GM23338 (cell line): ENCODE data around the gene HMGN3. TPM values are rescaled to one million over a fixed set of nuclear protein-coding genes. Genes with fewer than 3 reads are reported as not detected.

Experiments used
- ATAC-seq: fragments of 200-7000 bp; cut with Tn5 transposase; 3 replicates; pipeline ENCODE4 v1.9.1; 2020
- DNase-seq: peaks from one replicate; pipeline ENCODE4 v3.0.0-alpha.2; 2015; ENCODE audit warnings: low spot score
- H2AFZ ChIP-seq: fragments of 200-600 bp; sonication (generic); 2 replicates; pipeline ENCODE4 v1.8.0; 2016; ENCODE audit warnings: antibody characterized with exemption, mild to moderate bottlenecking, moderate library complexity
- H3F3A ChIP-seq: fragments of 200-600 bp; sonication (generic); replicated peaks from 2 replicates; pipeline ENCODE4 v1.8.0; 2017; ENCODE audit warnings: antibody characterized with exemption, mixed run types, low read depth
- H3K27ac ChIP-seq: fragments of 200-600 bp; sonication (generic); 2 replicates; pipeline ENCODE4 v1.6.1; 2016; ENCODE audit warnings: low read depth
- H3K27me3 ChIP-seq: fragments of 200-600 bp; sonication (generic); 2 replicates; pipeline ENCODE4 v1.8.0; 2016; ENCODE audit warnings: mild to moderate bottlenecking, mixed run types, moderate library complexity; ENCODE audit not compliant: insufficient read depth
- H3K36me3 ChIP-seq: fragments of 200-600 bp; sonication (generic); 2 replicates; pipeline ENCODE4 v1.8.0; 2016; ENCODE audit warnings: mild to moderate bottlenecking; ENCODE audit not compliant: insufficient read depth
- H3K4me1 ChIP-seq: fragments of 200-600 bp; sonication (generic); 2 replicates; pipeline ENCODE4 v1.8.0; 2016; ENCODE audit warnings: mild to moderate bottlenecking, moderate library complexity; ENCODE audit not compliant: insufficient read depth
- H3K4me2 ChIP-seq: fragments of 200-600 bp; sonication (generic); 2 replicates; pipeline ENCODE4 v1.7.1; 2017; ENCODE audit warnings: mixed run types
- H3K4me3 ChIP-seq: fragments of 200-600 bp; sonication (generic); 2 replicates; pipeline ENCODE4 v1.6.1; 2016; ENCODE audit warnings: mixed run types
- H3K79me2 ChIP-seq: fragments of 200-600 bp; sonication (generic); replicated peaks from 2 replicates; pipeline ENCODE4 v1.8.0; 2017; ENCODE audit warnings: mild to moderate bottlenecking; ENCODE audit not compliant: insufficient read depth
- H3K9me2 ChIP-seq: fragments of 200-600 bp; sonication (generic); 2 replicates; pipeline ENCODE4 v1.8.0; 2017; ENCODE audit not compliant: insufficient read depth
- H4K20me1 ChIP-seq: fragments of 200-600 bp; sonication (generic); replicated peaks from 2 replicates; pipeline ENCODE4 v1.8.0; 2017; ENCODE audit warnings: mild to moderate bottlenecking; ENCODE audit not compliant: insufficient read depth
- H3K27ac Mint-ChIP-seq: 2 replicates; pipeline ENCODE4 v1.8.0; 2020; ENCODE audit warnings: inconsistent platforms, mild to moderate bottlenecking, moderate library complexity, mixed read lengths
- H3K27me3 Mint-ChIP-seq: 3 replicates; pipeline ENCODE4 v1.8.0; 2022; ENCODE audit warnings: low read depth, mild to moderate bottlenecking, moderate library complexity, mixed read lengths, inconsistent platforms; ENCODE audit not compliant: insufficient read depth, poor library complexity
- H3K36me3 Mint-ChIP-seq: 3 replicates; pipeline ENCODE4 v1.8.0; 2021; ENCODE audit warnings: low read depth, mild to moderate bottlenecking, inconsistent platforms, moderate library complexity, mixed read lengths
- H3K4me1 Mint-ChIP-seq: 3 replicates; pipeline ENCODE4 v1.8.0; 2020; ENCODE audit warnings: mild to moderate bottlenecking, inconsistent platforms, mixed read lengths
- H3K4me3 Mint-ChIP-seq: 3 replicates; pipeline ENCODE4 v1.8.0; 2021; ENCODE audit warnings: moderate library complexity, mild to moderate bottlenecking, inconsistent platforms, mixed read lengths
- H3K9me3 Mint-ChIP-seq: 3 replicates; pipeline ENCODE4 v1.8.0; 2020; ENCODE audit warnings: moderate library complexity, mild to moderate bottlenecking, inconsistent platforms, mixed read lengths
- JUNB ChIP-seq: IDR thresholded peaks from one replicate; pipeline ENCODE4 v1.6.1; 2016; ENCODE audit warnings: antibody characterized with exemption; ENCODE audit not compliant: unreplicated experiment
- STAT1 ChIP-seq: IDR thresholded peaks from one replicate; pipeline ENCODE4 v1.6.1; 2016; ENCODE audit warnings: antibody characterized with exemption; ENCODE audit not compliant: unreplicated experiment
- ZNF331 ChIP-seq: fragments of 250-450 bp; sonication (Bioruptor Pico); IDR thresholded peaks from 2 replicates; pipeline ENCODE4 v1.5.0; 2020; ENCODE audit warnings: low read depth, mild to moderate bottlenecking, moderate library complexity
- polyA plus RNA-seq: library from polyadenylated mRNA; unstranded; fragments of >200 nt; fragmentation: Nextera tagmentation; extraction: Ambion mirVana; gene quantifications from 2 replicates; pipeline ENCODE4 v1.2.1, GENCODE V29; 2016
- total RNA-seq: library from RNA; depleted of rRNA; stranded (reverse); fragments of >200 nt; shearing (Covaris generic); gene quantifications from 2 replicates; pipeline ENCODE4 v1.2.3, GENCODE V29; 2014
- TF ChIP-seq, protein P1 (sequence below): fragments of 250-450 bp; sonication (Bioruptor Pico); IDR thresholded peaks from 2 replicates; pipeline ENCODE4 v1.5.0; 2020; ENCODE audit warnings: mild to moderate bottlenecking, moderate library complexity
- TF ChIP-seq, protein P2 (sequence below): IDR thresholded peaks from one replicate; pipeline ENCODE4 v1.6.1; 2018; ENCODE audit warnings: antibody characterized with exemption; ENCODE audit not compliant: unreplicated experiment

The HMGN3 gene
- total and polyA plus RNA-seq, 2 experiments from 2014 or later = 166 to 956 TPM

DNA sequence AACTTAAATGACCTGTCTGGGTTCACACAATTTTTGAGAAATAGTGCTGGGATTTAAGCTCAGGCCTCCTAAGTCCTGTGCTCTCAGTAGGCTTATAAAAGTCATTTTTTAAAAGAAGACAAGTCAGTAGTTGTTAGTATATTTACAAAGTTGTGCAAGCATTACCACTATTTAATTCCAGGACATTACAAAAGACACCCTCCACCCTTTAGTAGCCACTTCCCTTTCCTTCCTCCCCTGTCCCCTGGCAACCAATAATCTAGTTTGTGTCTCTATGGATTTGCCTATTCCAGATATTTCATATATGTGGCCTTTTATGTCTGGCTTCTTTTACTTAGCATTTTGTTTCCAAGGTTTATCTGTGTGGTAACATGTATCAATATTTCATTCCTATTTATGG is 37.6 kb downstream of the HMGN3 start:
- Histone ChIP-seq H4K20me1 (no peaks in the 10 kb centered on the region; the same call in 1 of the 2 replicates), H3K27ac (no peak overlapping the region), H3K36me3 (peaks cover 1% of the 10 kb centered on the region; the same call in 1 of the 2 replicates), H3K4me1 (no peaks in the 10 kb centered on the region), H3K9me2 (peaks cover 4% of the 10 kb centered on the region; the same call in 1 of the 2 replicates), H2AFZ (no peak overlapping the region), H3K4me2 (no peak overlapping the region), H3F3A (no peaks in the 10 kb centered on the region), H3K79me2 (no peaks in the 10 kb centered on the region), H3K27me3 (no peaks in the 10 kb centered on the region), H3K4me3 (no peak overlapping the region)
- Mint-ChIP-seq H3K9me3 (peaks cover 9% of the 10 kb centered on the region), H3K27ac (peak overlapping the region; percentile 22; the same call in 1 of the 2 replicates), H3K36me3 (peaks cover 20% of the 10 kb centered on the region), H3K4me3 (no peak overlapping the region), H3K4me1 (no peaks in the 10 kb centered on the region; the same call in 2 of the 3 replicates), H3K27me3 (peaks cover 6% of the 10 kb centered on the region)
- no peak for TF ChIP-seq ZNF331 (CRISPR knock-in tag)
- TF ChIP-seq, protein P1, sequence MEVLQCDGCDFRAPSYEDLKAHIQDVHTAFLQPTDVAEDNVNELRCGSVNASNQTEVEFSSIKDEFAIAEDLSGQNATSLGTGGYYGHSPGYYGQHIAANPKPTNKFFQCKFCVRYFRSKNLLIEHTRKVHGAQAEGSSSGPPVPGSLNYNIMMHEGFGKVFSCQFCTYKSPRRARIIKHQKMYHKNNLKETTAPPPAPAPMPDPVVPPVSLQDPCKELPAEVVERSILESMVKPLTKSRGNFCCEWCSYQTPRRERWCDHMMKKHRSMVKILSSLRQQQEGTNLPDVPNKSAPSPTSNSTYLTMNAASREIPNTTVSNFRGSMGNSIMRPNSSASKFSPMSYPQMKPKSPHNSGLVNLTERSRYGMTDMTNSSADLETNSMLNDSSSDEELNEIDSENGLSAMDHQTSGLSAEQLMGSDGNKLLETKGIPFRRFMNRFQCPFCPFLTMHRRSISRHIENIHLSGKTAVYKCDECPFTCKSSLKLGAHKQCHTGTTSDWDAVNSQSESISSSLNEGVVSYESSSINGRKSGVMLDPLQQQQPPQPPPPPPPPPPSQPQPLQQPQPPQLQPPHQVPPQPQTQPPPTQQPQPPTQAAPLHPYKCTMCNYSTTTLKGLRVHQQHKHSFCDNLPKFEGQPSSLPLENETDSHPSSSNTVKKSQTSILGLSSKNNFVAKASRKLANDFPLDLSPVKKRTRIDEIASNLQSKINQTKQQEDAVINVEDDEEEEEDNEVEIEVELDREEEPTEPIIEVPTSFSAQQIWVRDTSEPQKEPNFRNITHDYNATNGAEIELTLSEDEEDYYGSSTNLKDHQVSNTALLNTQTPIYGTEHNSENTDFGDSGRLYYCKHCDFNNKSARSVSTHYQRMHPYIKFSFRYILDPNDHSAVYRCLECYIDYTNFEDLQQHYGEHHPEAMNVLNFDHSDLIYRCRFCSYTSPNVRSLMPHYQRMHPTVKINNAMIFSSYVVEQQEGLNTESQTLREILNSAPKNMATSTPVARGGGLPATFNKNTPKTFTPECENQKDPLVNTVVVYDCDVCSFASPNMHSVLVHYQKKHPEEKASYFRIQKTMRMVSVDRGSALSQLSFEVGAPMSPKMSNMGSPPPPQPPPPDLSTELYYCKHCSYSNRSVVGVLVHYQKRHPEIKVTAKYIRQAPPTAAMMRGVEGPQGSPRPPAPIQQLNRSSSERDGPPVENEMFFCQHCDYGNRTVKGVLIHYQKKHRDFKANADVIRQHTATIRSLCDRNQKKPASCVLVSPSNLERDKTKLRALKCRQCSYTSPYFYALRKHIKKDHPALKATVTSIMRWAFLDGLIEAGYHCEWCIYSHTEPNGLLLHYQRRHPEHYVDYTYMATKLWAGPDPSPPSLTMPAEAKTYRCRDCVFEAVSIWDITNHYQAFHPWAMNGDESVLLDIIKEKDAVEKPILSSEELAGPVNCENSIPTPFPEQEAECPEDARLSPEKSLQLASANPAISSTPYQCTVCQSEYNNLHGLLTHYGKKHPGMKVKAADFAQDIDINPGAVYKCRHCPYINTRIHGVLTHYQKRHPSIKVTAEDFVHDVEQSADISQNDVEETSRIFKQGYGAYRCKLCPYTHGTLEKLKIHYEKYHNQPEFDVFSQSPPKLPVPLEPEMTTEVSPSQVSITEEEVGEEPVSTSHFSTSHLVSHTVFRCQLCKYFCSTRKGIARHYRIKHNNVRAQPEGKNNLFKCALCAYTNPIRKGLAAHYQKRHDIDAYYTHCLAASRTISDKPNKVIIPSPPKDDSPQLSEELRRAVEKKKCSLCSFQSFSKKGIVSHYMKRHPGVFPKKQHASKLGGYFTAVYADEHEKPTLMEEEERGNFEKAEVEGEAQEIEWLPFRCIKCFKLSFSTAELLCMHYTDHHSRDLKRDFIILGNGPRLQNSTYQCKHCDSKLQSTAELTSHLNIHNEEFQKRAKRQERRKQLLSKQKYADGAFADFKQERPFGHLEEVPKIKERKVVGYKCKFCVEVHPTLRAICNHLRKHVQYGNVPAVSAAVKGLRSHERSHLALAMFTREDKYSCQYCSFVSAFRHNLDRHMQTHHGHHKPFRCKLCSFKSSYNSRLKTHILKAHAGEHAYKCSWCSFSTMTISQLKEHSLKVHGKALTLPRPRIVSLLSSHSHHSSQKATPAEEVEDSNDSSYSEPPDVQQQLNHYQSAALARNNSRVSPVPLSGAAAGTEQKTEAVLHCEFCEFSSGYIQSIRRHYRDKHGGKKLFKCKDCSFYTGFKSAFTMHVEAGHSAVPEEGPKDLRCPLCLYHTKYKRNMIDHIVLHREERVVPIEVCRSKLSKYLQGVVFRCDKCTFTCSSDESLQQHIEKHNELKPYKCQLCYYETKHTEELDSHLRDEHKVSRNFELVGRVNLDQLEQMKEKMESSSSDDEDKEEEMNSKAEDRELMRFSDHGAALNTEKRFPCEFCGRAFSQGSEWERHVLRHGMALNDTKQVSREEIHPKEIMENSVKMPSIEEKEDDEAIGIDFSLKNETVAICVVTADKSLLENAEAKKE (CRISPR knock-in tag) = no peak
- ATAC-seq (no peak), DNase-seq (no peak)

DNA sequence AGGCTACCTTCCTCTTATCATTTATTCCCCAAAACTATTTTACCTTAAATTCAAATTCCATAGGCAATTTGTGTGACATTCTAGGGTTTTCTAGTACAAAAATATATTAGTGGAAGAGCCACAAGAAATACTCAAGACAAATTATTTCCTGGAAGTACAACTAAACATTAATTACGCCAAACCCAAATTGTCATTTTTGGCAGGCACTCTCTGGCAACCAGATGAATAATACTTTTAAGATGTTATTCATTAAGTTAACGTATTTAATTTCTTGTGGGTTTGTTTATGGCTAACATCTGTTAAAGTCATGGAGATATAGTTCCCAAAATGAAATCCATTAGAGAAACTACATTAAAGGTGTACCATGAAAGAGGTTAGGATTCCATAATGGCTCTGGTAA is 40.5 kb downstream of the HMGN3 start:
- ATAC-seq = no peak
- Mint-ChIP-seq H3K27me3 (peaks cover 6% of the 10 kb centered on the region), H3K9me3 (peaks cover 21% of the 10 kb centered on the region), H3K27ac (no peak overlapping the region), H3K4me1 (peaks cover 4% of the 10 kb centered on the region; the same call in 2 of the 3 replicates), H3K36me3 (peaks cover 21% of the 10 kb centered on the region), H3K4me3 (no peak overlapping the region)
- no peak overlapping the region for H3K4me2 ChIP-seq
- H3K36me3 ChIP-seq = peaks cover 3% of the 10 kb centered on the region; the same call in 1 of the 2 replicates
- no peak for DNase-seq
- no peak overlapping the region for H2AFZ ChIP-seq
- no peaks in the 10 kb centered on the region for H4K20me1 ChIP-seq
- H3K4me1 ChIP-seq = peaks cover 4% of the 10 kb centered on the region; the same call in 1 of the 2 replicates
- no peaks in the 10 kb centered on the region for H3F3A ChIP-seq
- no peak overlapping the region for H3K4me3 ChIP-seq
- H3K27me3 ChIP-seq = no peaks in the 10 kb centered on the region
- no peak overlapping the region for H3K27ac ChIP-seq
- H3K79me2 ChIP-seq = no peaks in the 10 kb centered on the region
- peaks cover 4% of the 10 kb centered on the region; the same call in 1 of the 2 replicates for H3K9me2 ChIP-seq
- TF ChIP-seq, protein P2, sequence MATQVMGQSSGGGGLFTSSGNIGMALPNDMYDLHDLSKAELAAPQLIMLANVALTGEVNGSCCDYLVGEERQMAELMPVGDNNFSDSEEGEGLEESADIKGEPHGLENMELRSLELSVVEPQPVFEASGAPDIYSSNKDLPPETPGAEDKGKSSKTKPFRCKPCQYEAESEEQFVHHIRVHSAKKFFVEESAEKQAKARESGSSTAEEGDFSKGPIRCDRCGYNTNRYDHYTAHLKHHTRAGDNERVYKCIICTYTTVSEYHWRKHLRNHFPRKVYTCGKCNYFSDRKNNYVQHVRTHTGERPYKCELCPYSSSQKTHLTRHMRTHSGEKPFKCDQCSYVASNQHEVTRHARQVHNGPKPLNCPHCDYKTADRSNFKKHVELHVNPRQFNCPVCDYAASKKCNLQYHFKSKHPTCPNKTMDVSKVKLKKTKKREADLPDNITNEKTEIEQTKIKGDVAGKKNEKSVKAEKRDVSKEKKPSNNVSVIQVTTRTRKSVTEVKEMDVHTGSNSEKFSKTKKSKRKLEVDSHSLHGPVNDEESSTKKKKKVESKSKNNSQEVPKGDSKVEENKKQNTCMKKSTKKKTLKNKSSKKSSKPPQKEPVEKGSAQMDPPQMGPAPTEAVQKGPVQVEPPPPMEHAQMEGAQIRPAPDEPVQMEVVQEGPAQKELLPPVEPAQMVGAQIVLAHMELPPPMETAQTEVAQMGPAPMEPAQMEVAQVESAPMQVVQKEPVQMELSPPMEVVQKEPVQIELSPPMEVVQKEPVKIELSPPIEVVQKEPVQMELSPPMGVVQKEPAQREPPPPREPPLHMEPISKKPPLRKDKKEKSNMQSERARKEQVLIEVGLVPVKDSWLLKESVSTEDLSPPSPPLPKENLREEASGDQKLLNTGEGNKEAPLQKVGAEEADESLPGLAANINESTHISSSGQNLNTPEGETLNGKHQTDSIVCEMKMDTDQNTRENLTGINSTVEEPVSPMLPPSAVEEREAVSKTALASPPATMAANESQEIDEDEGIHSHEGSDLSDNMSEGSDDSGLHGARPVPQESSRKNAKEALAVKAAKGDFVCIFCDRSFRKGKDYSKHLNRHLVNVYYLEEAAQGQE = no peak
- no peak for TF ChIP-seq STAT1
- no peak for TF ChIP-seq JUNB
